ENCODE measurements around the gene GPR25.

The GPR25 gene

DNA sequence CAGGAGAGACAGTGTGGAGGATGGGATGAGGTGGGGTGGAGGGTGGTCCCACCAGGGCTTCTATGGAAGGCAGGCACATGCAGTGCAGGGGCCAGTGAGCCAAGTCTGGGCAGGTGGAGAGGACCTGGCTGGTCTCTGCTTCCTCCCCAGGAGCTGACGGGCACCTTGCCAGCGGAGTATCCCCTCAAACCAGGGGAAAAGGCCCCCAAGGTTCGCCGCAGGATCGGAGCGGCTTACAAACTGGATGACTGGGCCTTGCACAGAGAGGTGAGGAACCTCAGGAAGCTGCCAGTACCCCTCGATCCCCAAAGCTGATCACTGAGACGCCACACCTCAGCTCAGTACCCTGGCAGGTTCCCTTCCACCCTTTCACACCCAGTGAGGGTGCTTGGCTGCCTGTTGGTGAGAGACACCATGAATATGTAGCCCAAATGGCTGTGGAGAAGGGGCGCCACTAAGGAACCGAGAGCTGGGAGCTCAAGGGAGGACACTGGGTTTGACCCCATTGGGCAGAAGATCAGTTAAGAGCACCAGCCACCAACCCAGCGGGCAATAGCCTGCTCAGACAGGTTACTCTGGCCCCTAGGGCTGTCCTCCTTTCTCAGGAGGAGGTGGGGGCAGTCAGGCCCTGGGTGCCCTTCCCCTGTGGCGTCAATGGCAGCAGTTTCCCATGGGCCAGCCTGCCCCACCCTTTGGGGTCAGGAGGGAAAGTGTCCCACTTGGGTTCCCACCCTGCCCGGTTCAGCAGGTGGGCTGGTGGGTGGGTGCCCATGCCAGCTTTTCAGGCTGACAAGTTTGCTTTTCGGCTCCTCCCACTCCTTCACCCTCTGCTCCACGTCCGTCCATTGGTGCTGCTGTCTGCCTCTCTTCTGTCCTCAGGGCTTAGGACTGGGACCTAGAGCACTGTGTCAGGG is 27.4 kb downstream of the GPR25 start:
- DNase-seq (ENCODE audit: low read depth, low spot score): no peak
- no peaks in the 10 kb centered on the region for H3K9me3 ChIP-seq (ENCODE audit: insufficient read depth, low read length)
- no peak overlapping the region for H3K4me3 ChIP-seq (ENCODE audit: insufficient read length, low read depth)
- H3K9ac ChIP-seq (ENCODE audit: insufficient read length, low read depth): no peak overlapping the region
- peaks cover 28% of the 10 kb centered on the region for H3K4me1 ChIP-seq (ENCODE audit: insufficient read depth, insufficient read length)
- peaks cover 84% of the 10 kb centered on the region for H3K36me3 ChIP-seq (ENCODE audit: insufficient read depth, insufficient read length, low read length)
- TF ChIP-seq SUZ12 (IDR thresholded peaks at IDR 0.05; ENCODE audit: extremely low read depth, insufficient read depth, insufficient read length) (no peak), ZNF274 (IDR thresholded peaks at IDR 0.05; ENCODE audit: low read depth, low read length) (no peak), YY1 (IDR thresholded peaks at IDR 0.05; ENCODE audit: insufficient read depth, insufficient read length) (no peak)
- H3K27me3 ChIP-seq (ENCODE audit: insufficient read depth, insufficient read length): no peaks in the 10 kb centered on the region

DNA sequence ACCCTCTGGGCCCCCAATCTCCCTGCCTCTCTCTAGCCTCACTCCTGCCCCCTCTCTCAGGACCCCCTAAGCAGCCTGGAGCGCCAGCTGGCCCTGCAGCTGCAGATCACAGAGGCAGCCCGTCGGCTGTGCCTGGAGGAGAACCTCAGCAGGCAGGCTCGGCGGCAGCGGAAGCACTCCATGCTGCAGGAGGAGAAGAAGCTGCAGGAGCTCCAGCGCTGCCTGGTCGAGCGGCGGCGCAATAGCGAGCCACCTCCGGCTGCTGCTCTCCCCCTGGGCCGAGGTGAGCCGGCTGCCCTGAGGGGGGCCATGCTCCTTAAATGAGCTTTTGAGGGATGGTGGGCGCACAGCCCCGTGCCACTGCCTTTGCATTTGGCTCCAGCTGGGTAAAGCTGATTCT is 28.1 kb downstream of the GPR25 start:
- Histone ChIP-seq H3K4me3 (ENCODE audit: insufficient read length, low read depth) (no peak overlapping the region), H3K27me3 (ENCODE audit: insufficient read depth, insufficient read length) (no peaks in the 10 kb centered on the region), H3K36me3 (ENCODE audit: insufficient read depth, insufficient read length, low read length) (peaks cover 85% of the 10 kb centered on the region), H3K9ac (ENCODE audit: insufficient read length, low read depth) (no peak overlapping the region), H3K4me1 (ENCODE audit: insufficient read depth, insufficient read length) (peaks cover 22% of the 10 kb centered on the region), H3K9me3 (ENCODE audit: insufficient read depth, low read length) (no peaks in the 10 kb centered on the region)
- no peak for DNase-seq (ENCODE audit: low read depth, low spot score)
- TF ChIP-seq YY1 (IDR thresholded peaks at IDR 0.05; ENCODE audit: insufficient read depth, insufficient read length) (no peak), SUZ12 (IDR thresholded peaks at IDR 0.05; ENCODE audit: extremely low read depth, insufficient read depth, insufficient read length) (no peak), ZNF274 (IDR thresholded peaks at IDR 0.05; ENCODE audit: low read depth, low read length) (no peak)

DNA sequence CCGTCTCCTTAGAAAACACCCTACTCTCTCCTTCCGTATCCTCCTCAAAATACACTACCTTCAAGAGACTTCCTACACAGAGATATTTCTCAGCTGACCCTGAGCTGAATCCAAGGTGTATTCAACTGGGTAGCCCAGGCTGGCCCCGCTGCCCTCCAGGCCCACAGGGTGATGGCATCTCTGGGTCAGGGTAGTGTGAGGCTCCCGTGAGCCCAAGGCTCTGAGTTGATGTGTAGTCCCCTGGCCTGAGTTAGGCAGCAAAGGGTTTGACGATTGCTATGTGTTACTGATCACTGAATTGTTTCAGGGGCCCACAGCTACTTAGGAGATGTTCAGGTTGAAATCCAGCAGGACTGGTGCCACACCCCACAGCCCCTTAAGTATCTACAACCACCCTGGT is 28.6 kb downstream of the GPR25 start:
- no peaks in the 10 kb centered on the region for H3K27me3 ChIP-seq (ENCODE audit: insufficient read depth, insufficient read length)
- H3K36me3 ChIP-seq (ENCODE audit: insufficient read depth, insufficient read length, low read length): peaks cover 89% of the 10 kb centered on the region
- DNase-seq (ENCODE audit: low read depth, low spot score): no peak
- no peak overlapping the region for H3K4me3 ChIP-seq (ENCODE audit: insufficient read length, low read depth)
- H3K4me1 ChIP-seq (ENCODE audit: insufficient read depth, insufficient read length): peaks cover 19% of the 10 kb centered on the region
- no peak overlapping the region for H3K9ac ChIP-seq (ENCODE audit: insufficient read length, low read depth)
- TF ChIP-seq SUZ12 (IDR thresholded peaks at IDR 0.05; ENCODE audit: extremely low read depth, insufficient read depth, insufficient read length) (no peak), YY1 (IDR thresholded peaks at IDR 0.05; ENCODE audit: insufficient read depth, insufficient read length) (no peak), ZNF274 (IDR thresholded peaks at IDR 0.05; ENCODE audit: low read depth, low read length) (no peak)
- H3K9me3 ChIP-seq (ENCODE audit: insufficient read depth, low read length): no peaks in the 10 kb centered on the region

DNA sequence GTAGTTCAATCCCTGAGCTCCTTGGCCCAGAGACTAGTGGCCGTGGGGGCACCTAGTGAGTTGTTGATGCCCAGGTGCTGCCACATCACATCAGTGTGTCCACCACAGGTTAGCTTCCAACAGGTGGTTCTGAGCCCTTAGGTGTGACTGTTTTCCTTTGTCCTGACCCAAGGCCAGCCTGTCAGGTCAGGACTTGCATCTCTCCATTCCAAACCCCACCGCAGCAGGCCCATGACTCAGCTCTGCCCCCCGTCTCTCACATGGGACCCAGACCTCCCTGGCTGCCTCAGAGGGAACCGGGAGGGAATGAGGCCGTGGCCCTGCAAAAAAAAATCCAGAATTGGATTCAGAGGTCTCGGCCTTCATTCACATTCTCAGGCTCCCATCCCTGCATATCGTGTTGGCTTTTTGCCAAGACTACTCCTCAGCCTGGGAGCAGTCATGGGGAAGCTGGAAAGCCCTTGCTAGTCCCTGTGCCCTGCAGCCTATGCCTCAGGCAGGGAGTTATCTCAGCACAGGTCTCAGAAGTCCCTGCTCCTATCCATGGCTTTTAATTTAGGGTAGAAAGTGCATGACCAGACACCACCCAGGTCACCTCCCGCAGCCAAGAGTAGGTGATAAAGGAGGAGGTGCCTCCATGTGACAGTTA is 29.1 kb downstream of the GPR25 start:
- Histone ChIP-seq H3K9ac (ENCODE audit: insufficient read length, low read depth) (no peak overlapping the region), H3K9me3 (ENCODE audit: insufficient read depth, low read length) (no peaks in the 10 kb centered on the region), H3K36me3 (ENCODE audit: insufficient read depth, insufficient read length, low read length) (peaks cover 95% of the 10 kb centered on the region), H3K27me3 (ENCODE audit: insufficient read depth, insufficient read length) (no peaks in the 10 kb centered on the region), H3K4me1 (ENCODE audit: insufficient read depth, insufficient read length) (peaks cover 16% of the 10 kb centered on the region), H3K4me3 (ENCODE audit: insufficient read length, low read depth) (no peak overlapping the region)
- TF ChIP-seq SUZ12 (IDR thresholded peaks at IDR 0.05; ENCODE audit: extremely low read depth, insufficient read depth, insufficient read length) (no peak), ZNF274 (IDR thresholded peaks at IDR 0.05; ENCODE audit: low read depth, low read length) (no peak), YY1 (IDR thresholded peaks at IDR 0.05; ENCODE audit: insufficient read depth, insufficient read length) (no peak)
- DNase-seq (ENCODE audit: low read depth, low spot score): no peak

DNA sequence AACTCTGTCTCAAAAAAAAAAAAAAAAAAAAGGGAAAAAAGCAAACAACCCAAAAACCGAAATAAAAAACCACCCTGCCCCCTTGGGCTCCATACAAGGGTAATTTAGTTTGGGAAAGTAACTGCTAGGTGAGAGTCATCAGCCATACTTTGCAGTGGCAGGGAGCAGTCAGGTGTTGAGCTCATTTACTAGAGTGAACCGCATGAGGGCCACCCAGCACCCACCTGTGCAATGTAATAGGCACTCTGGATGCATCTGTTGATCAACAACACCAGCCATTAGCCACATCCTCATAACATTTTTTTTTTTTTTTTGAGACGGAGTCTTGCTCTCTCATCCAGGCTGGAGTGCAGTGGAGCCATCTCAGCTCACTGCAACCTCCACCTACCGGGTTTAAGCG is 31.0 kb downstream of the GPR25 start:
- H3K9ac ChIP-seq (ENCODE audit: insufficient read length, low read depth): no peak overlapping the region

DNA sequence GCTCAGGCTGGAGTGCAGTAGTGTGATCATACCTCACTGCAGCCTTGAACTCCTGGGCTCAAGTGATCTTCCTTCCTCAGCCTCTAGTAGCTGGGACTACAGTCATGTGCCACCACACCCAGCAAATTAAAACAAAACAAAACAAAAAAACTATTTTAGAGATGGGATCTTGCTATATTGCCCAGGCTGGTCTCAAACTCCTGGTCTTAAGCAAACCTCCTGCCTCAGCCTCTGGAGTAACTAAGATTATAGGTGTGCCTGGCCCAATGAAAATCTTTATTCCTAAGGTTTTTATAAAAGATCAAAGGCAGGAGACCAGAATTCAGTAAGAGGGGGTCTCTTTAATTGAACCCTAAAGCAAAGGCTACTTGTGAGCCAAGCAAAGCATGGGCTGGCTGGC is 32.0 kb downstream of the GPR25 start:
- Histone ChIP-seq H3K36me3 (ENCODE audit: insufficient read depth, insufficient read length, low read length) (peaks cover 95% of the 10 kb centered on the region), H3K27me3 (ENCODE audit: insufficient read depth, insufficient read length) (no peaks in the 10 kb centered on the region), H3K4me1 (ENCODE audit: insufficient read depth, insufficient read length) (no peaks in the 10 kb centered on the region), H3K9ac (ENCODE audit: insufficient read length, low read depth) (no peak overlapping the region), H3K4me3 (ENCODE audit: insufficient read length, low read depth) (no peak overlapping the region), H3K9me3 (ENCODE audit: insufficient read depth, low read length) (no peaks in the 10 kb centered on the region)
- DNase-seq (ENCODE audit: low read depth, low spot score): no peak
- TF ChIP-seq SUZ12 (IDR thresholded peaks at IDR 0.05; ENCODE audit: extremely low read depth, insufficient read depth, insufficient read length) (no peak), YY1 (IDR thresholded peaks at IDR 0.05; ENCODE audit: insufficient read depth, insufficient read length) (no peak)

More for the DNA sequence above, 31.0 kb downstream of the GPR25 start:
- Histone ChIP-seq H3K36me3 (ENCODE audit: insufficient read depth, insufficient read length, low read length) (peaks cover 95% of the 10 kb centered on the region), H3K9me3 (ENCODE audit: insufficient read depth, low read length) (no peaks in the 10 kb centered on the region), H3K4me3 (ENCODE audit: insufficient read length, low read depth) (no peak overlapping the region), H3K27me3 (ENCODE audit: insufficient read depth, insufficient read length) (no peaks in the 10 kb centered on the region), H3K4me1 (ENCODE audit: insufficient read depth, insufficient read length) (no peaks in the 10 kb centered on the region)
- no peak for DNase-seq (ENCODE audit: low read depth, low spot score)
- TF ChIP-seq SUZ12 (IDR thresholded peaks at IDR 0.05; ENCODE audit: extremely low read depth, insufficient read depth, insufficient read length) (no peak), ZNF274 (IDR thresholded peaks at IDR 0.05; ENCODE audit: low read depth, low read length) (no peak), YY1 (IDR thresholded peaks at IDR 0.05; ENCODE audit: insufficient read depth, insufficient read length) (no peak)

DNA sequence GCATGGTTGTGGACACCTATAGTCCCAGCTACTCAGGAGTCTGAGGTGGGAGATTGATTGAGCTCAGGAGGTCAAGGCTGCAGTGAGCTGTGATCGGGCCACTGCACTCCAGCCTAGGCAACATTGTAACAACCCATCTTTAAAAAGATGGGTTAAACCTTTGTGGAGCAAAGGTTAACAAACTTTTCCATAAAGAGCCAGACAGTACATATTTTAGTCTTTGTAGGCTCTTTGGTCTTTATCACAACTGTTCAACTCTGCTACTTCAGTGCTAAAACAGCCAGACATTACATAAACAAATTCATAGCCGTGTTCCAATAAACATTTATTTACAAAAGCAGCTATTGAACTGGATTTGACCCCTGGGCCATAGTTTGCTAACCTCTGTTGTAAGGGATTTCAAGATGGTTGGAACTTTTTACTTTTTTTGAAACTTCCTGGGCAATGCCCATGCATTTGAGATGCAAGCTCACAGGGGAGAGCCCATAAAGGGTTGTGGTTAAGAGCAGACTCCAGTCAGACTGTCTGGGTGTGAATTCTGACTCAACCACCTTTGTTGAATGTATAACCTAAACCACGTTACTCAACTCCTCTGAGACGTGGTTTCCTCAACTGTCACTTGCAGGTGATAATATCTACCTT is 32.8 kb downstream of the GPR25 start:
- no peak for TF ChIP-seq ZNF274 (IDR thresholded peaks at IDR 0.05; ENCODE audit: low read depth, low read length)
- no peak for TF ChIP-seq SUZ12 (IDR thresholded peaks at IDR 0.05; ENCODE audit: extremely low read depth, insufficient read depth, insufficient read length)
- no peak for TF ChIP-seq YY1 (IDR thresholded peaks at IDR 0.05; ENCODE audit: insufficient read depth, insufficient read length)
- no peaks in the 10 kb centered on the region for H3K4me1 ChIP-seq (ENCODE audit: insufficient read depth, insufficient read length)

More for the DNA sequence above, 32.8 kb downstream of the GPR25 start:
- no peak for DNase-seq (ENCODE audit: low read depth, low spot score)
- Histone ChIP-seq H3K9me3 (ENCODE audit: insufficient read depth, low read length) (no peaks in the 10 kb centered on the region), H3K9ac (ENCODE audit: insufficient read length, low read depth) (no peak overlapping the region), H3K36me3 (ENCODE audit: insufficient read depth, insufficient read length, low read length) (peaks cover 95% of the 10 kb centered on the region), H3K27me3 (ENCODE audit: insufficient read depth, insufficient read length) (no peaks in the 10 kb centered on the region), H3K4me3 (ENCODE audit: insufficient read length, low read depth) (no peak overlapping the region)

Measured in NT2/D1 (cell line).